ENCODE data around the gene STN1. TPM values are rescaled to one million over a fixed set of nuclear protein-coding genes. Genes with fewer than 3 reads are reported as not detected.

The STN1 gene
- total RNA-seq, 2 experiments from 2014 or later = 48.8 to 49.8 TPM

GRCh38 chr10:103832806-103833205, 85.2 kb downstream of the STN1 start:
- Mint-ChIP-seq H3K4me3 (no peak overlapping the region), H3K4me1 (ENCODE audit: low read depth) (no peaks in the 10 kb centered on the region), H3K27me3 (ENCODE audit: low read depth) (peaks cover 18% of the 10 kb centered on the region), H3K9me3 (ENCODE audit: insufficient read depth) (no peaks in the 10 kb centered on the region), H3K27ac (no peak overlapping the region), H3K36me3 (ENCODE audit: low read depth) (no peaks in the 10 kb centered on the region)
- CTCF ChIA-PET = no interaction called here
- ATAC-seq = no peak
- DNase-seq = no peak
- POLR2A ChIA-PET = no interaction called here

Other genes with a start within 250 kb of the STN1 start
- gene SH3PXD2A, start 62.6 kb downstream of the STN1 start, total RNA-seq = 1 to 10 TPM; 8.5 to 9.4 TPM
- 10 to 100 TPM; 32.6 to 33.5 TPM for gene SLK, start 49.0 kb upstream of the STN1 start, total RNA-seq
- gene COL17A1, start 167.7 kb upstream of the STN1 start, total RNA-seq = not detected
- 10 to 100 TPM; 13.0 to 14.9 TPM for gene SFR1, start 204.0 kb upstream of the STN1 start, total RNA-seq

Data from activated CD8-positive, alpha-beta T cell treated with anti-CD3 and anti-CD28 coated beads, Interleukin-2, amount 10 ng/mL, durations not matched to agents 7 days and 5 days (primary cell).